Measurements from ENCODE around the gene WWOX.

Gene WWOX

DNA sequence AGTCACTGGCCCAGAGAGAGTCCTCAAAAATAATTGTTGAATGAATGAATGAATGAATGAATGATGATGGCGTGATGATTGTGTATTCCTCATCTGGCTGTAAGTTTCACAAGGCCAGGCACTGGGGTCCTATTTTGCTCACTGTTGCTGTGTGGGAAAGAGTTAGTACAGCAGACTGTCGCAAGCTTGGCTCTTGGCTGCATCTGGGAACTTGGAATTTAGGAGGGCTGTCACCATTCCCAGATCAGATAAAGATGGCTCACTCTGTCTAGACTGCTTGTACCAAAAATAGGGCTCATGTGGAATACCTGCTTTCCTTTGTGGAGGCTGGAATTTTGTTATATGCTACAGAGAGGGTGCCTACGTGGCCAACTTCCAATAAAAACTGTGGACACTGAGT is 530.6 kb downstream of the WWOX start:
- no peak for DNase-seq

- DNase-seq = no peak
Measured at GRCh38 chr16:78633551-78633950, 534.1 kb downstream of the WWOX start.

GRCh38 chr16:78635807-78636206 is 536.4 kb downstream of the WWOX start:
- DNase-seq = no peak

- DNase-seq = no peak
Measured at GRCh38 chr16:78638371-78638770, 538.9 kb downstream of the WWOX start.

- no peak for DNase-seq
Measured at GRCh38 chr16:78639775-78640174, 540.3 kb downstream of the WWOX start.

DNA sequence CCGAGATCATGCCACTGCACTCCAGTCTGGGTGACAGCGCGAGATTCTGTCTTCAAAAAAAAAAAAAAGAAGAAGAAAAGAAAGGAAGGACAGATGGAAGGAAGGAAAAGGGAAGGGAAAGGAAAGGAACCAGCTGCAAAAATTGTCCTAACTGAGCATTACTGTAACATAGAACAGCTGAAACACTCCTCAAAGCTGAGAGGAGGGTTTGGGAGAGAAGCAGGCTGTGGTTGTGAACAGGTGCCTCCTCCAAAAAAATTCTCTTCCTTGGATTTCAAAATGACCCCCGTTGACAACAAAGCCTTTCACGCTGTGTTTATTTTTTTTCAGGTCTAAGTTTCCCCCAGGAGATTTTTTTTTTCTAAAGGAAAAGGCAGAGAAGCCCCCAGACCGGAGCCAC is 541.4 kb downstream of the WWOX start:
- DNase-seq = no peak

DNA sequence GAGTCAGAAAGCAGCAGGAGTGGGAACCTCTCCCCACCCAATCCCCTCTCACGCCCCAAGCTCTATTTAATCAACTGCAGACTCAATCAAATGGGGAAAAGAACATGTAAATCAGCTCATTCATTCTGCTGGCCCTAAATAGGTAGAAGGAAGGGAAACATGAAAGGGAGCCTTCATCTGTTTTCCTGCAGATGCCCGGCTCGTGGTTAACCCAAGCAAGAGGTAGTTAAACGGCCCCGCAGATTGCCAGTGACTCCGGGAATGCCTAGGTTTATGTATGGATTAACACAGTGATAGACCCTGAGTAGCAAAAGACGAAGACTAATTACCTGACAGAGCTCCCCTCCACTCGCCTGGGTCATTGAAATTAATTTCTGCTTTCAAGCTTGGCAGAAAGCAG is 542.0 kb downstream of the WWOX start:
- peak; percentile 62 for DNase-seq

DNA sequence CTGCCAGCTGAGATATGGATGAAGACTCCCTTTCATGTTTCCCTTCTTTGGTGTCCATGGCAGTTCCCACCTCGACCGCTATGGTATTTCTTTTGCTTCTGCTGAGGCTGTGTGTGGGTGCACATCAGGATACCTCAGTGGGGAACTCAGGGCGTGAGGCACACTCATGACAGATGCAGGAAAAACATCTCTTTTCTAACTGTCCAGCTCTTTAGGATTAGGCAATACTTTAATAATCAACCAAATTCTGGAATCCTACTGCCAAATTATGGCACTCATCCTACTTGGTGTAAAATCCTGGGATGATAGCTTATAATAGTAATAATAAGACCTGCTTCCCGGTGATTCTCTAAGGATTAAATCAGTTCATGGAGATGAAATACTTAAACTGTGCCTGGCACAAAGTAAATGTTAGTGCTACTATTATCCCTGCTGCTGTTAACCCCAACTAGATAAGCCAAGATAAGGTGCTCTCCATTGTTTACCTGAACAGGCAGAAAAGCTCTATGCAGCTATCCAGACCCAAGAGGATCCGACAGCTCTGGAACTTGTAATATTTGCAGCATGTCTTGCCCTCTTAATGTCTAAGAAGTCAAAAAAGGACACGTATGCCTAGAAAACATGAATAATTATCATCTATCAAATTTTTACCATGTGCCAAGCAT is 543.3 kb downstream of the WWOX start:
- no peak for DNase-seq

GRCh38 chr16:78645657-78646056 is 546.2 kb downstream of the WWOX start:
- no peak for DNase-seq

- DNase-seq = no peak
Measured at GRCh38 chr16:78647019-78647418, 547.6 kb downstream of the WWOX start.

DNA sequence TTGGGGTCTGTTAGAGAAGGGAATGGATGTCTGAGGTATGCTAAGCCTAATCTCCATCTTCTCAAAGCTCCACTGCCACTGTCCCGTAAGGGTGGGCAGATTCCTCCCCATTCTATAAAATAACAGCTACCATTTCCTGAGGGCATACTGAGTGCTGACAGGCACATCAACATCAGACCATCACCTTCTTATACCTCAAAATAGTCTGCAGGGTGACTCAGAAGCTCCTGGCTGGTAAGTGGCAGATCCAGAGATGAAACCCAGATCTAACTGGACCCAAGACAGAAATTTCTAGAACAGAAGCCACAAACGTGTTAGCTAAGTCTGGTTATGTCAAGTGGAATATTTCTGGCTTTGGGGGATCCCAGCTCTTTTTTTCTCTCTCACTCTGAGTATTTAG is 548.0 kb downstream of the WWOX start:
- no peak for DNase-seq

GRCh38 chr16:78648517-78648916 is 549.1 kb downstream of the WWOX start:
- DNase-seq = no peak

GRCh38 chr16:78650339-78651074 is 551.1 kb downstream of the WWOX start:
- peak; percentile 56 for DNase-seq

DNA sequence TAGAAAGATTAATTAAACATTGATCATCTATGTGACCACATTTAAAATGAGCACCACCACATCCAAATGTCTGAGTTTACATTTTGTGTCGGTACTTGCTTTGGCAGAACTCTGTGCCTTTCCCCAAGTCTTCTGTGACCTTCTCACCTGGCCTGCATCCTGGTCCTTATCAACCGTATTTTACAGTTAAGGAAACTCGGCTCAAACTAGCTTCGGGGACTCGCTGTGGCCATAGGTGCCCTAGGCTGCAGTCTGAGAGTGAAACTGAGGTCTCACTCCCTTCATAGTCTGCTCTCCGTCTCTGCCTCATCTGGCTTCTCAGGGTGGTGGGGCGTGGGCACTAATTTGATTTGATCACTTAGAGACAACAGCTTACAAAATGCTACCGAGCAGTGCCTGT is 555.5 kb downstream of the WWOX start:
- DNase-seq = peak; percentile 78

DNA sequence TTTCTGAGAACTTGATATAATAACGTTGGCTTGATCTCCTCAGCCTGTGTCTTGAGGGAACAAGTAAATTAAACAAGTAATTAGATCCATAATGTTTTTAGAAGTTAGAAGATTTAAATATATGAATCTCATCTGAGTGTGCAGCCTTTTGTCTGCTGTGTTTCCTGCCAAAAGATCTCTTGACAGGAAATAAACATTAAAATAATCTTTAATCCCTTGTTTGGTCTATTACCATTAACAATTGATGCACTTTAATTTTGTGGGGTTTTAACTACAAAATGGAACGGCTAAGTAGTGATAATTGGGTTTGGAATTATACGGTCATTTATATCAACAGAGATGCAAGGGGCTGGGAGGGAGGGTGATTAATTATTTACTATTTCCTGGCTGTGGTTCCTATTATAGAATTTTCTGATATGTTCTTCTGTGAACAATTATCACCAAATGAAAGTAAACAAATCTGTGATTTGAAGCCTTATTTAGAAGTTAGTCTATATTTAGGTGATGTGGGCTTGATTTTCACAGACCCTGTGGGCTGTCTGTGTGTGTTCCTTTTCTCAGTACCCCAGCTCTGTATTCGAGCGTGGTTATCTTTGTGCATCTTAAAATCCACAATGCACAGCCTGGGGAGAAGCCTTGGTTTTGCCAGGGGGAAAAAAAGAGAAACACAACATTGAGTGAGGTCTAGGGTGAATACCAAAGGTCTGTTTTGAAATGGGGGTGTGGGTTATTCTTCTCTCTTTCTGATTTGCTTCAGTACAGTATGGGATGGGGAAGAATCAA is 556.1 kb downstream of the WWOX start:
- peak; percentile 16 for DNase-seq

DNA sequence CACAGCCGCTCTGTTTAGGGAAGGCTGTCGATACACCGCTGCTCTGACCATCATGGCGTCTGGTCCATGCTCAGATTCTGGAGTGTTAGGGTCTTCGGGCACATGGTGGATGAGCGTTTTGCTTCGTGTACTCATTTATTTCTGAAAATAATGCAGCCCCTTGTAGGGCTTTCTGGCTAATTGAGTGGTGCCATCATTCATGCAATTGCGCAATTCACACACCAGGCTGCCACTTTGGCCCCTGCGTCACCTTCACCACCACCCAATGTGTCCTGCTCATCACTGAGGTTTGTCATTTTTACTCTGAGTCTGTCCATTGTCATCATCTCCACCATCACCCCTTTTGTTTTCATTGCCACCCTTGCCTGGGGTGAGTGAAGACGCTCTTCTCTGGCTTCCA is 557.4 kb downstream of the WWOX start:
- DNase-seq = no peak

DNA sequence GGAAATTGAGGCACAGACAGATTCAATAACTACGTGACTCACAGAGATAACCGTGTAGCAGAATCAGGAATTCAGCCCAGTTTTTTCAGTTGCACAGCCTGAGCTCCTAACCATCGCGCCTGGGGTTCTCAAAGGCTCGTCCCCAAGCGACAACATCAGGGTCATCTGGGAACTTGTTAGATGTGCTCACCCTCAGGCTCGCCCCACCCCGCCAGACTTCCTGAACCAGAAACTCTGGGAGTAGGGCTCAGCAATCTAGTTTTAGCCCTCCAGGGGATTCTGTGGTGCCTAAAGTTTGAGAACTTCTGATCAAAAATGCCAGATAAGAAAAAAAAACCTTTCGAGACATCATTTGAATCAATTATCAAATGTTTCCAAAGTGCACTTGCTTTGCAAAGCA is 559.8 kb downstream of the WWOX start:
- DNase-seq = no peak

DNA sequence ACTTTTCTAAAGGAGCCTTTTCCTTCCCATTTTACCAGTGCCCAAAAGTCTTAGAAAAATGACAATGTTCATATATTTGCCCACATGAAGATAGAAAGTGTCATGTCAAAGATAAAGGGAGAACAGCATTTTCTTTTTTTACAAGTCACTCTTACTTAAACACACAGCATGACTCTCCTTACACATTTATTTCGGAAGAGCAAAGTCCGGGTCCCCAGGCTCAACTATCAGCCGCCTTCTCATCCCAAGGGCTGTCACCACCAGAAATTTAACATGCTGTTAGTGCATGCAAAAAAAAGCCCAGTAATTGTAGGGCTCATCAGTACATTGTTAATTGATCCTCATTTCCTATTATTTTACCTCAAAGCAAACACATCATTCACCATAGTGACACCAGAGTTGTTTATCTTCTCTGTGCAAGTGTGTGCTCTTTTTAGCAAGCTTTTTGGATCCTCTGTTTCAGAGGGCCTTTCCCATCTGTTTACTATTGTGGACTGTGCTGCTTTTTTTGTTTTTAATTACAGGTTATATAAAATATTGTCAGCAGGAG is 560.3 kb downstream of the WWOX start:
- DNase-seq = no peak

DNA sequence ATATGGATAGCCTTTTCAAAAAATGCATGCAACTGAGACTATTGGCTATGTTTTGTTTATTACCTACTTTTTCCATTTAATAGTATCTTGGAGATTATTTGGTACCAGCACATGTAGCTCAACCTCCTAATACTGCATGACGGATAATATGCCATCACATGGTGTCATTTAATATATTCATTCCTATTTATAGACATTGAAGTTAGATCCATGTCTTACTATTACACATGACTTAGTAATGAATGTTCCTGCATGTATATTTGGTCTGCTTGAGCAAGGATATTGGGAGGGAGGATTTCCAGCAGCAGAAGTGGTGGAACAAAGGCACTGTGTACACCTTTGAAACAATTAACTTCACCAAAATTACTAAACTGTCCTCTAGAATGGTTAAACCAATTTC is 561.3 kb downstream of the WWOX start:
- no peak for DNase-seq

GRCh38 chr16:78663690-78664089 is 564.2 kb downstream of the WWOX start:
- no peak for DNase-seq

DNA sequence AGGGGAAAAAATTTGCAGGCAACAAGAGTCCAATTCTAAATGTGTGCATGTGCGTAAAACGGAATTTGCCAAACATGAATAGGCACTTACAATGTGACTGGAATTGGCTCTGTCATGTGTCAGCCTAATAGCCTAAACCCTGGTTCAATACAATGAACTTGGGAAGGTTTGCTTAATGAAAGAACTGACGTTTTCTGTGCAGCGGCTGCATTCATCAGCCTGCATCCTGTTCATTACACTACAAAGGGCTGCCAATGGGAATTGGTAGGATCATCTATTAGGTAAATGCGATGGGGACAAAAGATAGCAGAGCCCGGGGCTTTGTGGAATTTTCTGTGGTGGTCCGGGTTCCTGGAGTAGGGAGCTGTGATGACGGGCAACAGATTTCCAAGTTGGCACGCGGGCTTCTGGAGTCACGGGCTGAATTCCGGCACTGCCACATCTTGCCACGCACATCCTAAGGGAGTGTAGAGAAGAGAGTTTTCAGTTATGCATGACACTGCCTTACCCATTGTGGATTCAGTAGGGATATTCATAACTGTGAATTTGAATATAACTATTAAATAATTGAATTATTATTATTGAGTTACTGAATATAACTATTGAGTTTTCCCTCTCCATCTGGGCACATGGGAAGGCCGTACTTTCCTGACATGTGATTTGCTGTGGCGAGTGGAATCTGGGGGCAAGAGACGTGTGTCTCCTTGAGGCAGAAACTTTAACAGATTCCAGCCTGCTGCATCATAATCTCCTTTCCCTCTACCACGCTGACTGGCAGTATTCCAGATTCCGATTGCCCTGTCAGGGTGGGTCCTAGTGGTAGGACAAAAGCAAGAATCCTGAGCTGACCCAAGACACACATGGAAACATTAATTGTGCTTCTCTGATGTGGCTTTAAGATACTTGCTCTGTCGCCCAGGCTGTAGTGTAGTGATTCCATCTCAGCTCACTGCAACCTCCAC is 565.6 kb downstream of the WWOX start:
- DNase-seq = peak; percentile 35

GRCh38 chr16:78666318-78666717 is 566.9 kb downstream of the WWOX start:
- peak; percentile 84 for DNase-seq
